HG03571 (cell line): ENCODE data around the gene PXDN.

ENCODE experiments used
- ATAC-seq: cut with Tn5 transposase; IDR thresholded peaks from one replicate; pipeline ENCODE4 v1.9.1; 2021; ENCODE audit not compliant: unreplicated experiment

PXDN gene

DNA sequence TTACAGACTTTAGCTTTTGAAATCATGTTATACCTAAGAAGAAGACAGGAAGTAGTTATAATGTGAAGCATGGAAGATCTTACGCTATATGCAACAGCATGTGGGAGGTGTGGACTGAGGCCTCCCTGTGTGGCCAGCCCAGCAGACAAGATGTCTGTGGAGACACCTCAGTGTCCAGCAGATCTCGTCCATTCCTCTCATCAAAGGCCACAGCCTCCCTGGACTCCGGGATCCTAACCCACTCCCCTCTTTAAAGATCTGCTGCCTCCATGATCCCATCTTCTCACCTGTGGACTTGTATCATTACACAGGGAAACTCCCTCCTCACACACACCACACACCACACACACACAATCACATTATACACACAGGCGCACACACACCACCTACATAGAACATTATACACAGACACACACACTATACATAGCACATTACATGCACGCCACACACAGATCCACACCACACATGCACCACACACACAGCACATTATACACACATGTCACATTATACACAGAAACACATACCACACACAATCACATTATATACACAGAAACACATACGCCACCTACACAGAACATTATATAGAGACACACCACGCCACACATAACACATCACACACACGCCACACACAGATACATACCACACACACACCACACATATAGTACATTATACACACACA, 89.5 kb downstream of the PXDN start:
- ATAC-seq, result no peak

DNA sequence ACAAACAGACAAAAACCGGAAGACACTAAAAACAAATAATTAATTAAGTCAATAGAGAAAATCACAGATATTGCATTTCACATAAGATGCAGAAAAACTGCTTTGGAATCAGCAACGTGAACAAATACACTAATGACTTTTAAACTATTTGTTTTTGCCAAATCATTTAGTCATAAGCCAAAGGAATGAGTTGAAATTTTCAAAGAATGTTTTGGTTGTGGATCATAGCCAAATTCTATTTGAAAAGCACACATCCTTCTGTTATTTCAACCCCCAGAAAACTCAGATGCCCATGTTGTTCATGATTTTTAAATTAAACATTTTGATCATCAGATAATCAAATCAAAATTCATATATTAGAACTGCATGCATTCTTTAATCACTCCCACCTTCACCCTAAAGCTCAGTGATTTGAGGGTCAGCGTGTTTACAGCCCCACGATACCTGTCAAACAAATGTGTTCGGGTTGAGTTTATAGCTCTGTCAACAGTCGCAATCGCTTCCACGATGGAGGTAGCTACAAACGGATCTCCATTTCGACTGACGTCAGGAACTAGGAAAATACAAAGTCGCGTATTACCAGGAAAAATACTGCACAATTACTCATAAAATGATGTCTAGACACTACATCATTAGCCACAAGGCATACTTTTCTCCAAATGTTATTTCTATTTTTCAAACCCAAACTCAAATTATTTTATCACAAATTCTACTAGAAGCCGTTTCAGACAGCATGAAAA, 90.2 kb downstream of the PXDN start:
- no peak for ATAC-seq

DNA sequence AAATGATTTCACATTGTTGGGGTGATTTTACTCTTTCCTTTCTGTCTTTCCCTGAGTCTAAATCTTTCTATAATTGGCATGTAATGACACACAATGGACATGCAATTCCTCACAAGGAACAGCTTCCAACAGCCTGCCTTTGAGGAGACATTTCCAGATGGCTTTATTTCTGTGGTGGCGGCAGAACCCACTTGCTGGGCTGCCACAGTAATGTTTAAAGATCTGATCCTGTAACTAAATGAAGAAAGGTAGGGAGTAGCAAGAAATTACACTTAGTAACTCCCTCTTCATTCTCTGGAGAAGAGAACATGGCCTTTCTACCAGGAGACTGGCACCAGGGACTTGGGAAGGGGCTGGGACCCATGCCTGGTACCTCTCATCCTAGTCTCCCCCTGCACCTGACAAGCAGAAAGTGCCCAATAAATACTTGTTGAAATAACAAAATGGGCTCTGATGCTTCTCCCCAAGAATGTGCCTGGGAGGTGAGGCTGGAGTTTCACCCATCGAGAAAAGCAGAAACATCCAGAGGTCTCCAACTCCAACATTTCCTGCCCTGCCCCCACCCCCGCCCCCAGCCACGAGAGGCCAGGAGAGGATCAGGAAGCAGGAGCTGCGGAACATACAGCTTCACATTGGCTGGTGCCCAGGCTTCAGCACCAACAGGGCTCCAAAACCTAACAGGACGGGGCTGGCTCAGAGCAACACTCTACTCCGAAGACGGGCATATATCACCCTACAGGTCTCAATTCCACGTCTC, 92.1 kb downstream of the PXDN start:
- ATAC-seq, result no peak

DNA sequence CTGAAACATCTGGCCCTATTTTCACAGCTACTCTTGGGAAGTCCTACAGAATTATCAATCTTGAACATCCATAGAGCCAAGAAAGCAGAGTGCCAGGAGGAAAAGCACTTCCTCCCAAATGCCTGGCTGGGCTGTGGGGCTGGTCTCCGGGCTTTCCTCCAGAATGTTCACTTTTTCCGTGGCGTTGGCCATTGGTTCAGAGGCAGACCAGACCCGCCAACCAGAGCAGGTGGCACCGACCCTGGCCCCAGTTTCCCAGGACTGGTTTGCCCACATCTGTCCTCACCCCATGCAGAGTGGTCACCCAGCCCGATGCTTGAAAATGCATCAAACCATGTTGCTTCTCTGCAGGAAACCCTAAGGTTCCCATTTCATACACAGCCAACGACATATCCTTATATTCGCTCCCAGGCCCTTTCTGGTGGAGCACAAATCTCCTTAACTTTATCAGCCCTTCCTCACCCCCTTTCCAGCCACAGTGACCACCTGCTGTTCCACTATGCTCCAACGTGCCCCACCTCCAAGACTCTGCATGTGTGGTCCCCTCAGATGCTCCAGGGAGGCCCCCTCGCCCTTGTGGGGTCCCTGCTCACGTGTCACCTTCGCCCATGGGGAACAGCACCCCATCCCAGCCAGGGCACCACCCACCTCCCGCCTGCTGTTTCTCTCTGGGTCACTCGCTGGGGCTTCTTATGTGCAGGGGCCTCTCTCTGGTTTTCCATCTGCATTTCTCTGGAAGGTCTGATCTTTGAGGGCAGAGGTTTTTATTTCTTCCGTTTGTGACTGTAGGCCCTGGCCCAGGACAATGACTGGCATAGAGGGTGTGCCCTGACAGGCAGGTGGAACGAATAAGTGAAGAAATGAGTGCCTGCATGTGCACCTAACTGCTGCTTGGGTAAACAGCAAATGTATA, 92.9 kb downstream of the PXDN start:
- no peak for ATAC-seq

DNA sequence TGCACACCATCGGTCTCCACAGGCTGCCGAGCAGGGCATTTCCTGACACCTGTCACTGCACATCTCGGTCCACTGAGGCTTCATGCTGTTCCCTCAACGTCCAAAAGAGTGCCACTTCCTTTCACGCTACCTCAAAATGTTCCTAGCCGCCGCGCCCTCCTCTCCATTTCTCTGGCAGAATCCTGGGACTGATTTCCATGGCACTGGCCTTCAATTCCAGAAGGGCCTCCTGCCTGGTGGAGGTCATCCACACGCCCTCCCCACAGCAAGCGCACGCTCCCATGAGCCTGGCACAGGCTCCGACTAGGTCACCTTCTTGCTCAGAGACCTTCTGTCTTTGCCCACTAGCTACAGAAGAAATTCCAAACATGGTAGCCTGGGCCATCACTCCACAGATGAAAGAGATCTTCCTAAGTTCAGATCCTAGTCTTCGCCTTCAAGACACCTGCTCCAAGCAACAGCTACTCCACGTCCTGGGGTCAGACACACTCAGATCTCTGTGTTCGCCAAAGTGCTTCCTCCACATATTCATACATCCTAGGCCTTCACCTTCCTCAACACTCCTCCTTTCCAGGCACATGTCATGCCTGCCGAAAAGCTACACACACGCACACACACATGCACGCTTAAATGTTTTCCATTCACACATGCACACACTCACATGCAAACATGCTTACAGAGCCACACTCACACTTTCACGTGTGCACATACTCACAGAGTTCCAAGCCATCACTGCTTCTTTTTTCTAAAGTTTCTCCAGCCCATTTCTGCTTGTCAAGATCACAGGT, 94.0 kb downstream of the PXDN start:
- ATAC-seq, result no peak

DNA sequence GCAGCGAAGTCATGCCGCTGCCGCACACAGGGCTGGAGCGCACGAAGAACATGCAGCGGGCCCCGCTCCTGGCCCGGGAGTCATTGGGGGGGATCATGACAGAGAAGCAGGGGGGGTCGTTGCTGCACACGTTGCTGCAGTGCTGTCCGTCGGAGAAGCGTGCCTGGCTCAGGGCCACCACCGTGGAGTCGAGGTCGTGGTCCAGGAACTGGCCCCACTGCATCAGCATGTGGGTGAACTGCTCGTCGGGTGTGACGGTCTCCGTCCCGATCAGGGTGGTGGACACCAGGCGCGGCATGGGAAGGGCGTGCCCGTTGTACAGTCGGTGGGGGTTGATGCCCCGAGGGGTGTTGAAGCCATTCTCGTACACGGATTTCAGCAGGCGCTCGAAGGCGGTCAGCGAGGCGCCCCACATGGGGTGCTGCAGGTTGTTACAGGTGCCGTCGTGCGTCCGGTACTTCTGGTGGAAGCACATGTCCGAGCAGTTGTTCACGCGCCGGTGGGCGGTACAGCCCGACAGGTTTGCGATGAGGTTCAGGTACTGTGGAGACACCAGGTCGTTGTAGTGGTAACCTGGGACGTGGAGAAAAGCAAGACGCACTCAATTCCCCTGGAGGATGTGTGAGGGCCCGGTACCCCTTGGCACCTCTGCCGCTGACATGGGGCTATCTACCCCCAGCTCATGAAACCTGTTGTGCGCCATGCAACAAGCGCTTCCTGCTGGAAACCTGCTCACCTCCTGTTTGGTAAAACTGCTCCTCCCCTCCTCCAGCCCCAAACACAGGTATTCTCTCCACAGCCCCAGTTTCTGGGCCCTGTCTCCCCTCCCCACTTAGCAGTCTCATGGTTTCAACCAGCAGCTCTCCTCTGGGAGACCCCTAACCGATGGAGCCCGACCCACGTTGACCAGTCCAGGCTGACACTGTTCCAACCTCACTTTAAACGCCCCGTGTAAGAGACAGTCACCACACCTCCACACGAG, 94.9 kb downstream of the PXDN start:
- no peak for ATAC-seq

DNA sequence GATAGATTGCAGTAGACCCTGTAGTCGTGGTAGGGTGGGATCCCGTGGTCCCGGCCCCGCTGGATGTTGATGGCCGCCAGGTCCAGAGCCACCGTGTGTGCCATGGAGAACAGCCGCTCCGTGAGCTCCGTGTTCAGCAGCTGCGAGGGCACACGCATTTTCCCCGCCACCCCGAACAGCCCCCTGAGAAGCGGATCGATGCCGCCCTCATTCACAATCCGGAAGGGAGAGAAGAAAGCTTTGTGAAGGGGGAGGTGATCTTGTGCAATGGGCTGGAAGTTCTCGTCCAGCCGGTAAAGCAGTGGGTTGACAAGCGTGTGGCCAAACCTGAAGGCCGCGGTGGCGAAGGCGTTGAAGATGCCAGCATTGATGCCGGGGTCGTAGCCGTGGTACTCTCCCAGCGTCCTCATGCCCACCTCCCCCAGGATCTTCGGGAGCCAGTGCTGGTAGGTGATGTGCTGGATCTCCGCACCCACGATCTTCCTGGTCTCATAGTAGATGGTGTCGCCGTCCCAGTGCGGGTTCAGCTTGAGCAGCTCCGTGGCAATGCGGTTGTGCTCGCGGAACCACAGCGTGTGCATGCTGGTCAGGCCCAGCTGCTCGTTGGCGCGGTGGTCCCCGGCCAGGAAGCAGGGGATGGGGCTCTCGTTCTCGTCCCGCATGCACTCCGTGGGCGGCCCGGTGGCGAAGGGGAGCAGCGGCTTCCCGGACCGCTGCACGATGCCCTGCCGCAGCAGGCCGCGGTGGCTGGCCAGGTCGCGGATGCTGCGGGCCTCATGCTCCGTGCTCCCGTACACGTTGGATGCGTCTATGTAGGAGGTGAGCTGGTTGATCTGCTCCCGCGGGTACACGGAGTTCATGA, 95.8 kb downstream of the PXDN start:
- no peak for ATAC-seq

DNA sequence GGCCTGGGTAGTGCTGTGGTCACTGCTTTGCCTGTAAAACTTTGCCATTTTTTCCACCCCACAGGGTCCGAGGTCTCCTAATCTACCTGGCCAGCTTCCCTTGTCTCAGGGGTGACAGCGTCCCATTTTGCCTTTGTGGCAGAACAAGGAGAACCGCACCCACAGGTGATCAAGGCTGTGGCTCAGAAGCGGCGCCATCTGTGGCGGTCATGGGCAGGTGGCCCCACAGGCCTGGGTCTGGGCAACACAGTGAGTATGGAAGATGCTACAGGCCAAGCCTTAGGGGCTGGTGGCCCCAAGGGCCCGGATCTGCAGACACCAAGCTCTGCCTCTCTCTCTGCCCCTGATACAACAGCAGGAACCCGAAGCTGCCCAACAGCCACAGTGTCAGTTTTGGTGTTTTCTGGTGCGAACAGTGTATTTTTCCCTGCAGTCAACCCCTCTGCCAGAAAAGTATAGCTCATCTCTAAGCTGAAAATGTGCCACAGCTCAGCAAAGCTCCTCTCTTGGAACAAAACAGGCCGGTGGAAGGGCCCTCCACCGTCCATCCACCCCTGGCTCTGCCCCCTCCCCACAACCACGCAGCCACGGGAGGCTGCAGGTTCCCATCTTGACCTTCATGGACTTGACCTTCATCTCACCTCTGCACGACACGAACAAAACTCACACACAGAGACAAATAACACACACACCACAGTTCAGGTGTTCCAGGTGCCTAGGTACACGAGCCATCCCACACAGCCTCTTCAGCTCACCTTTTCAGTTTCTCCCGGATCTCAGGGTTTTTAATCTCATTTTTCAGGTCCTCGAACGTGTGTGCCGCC, 96.7 kb downstream of the PXDN start:
- ATAC-seq, result no peak

DNA sequence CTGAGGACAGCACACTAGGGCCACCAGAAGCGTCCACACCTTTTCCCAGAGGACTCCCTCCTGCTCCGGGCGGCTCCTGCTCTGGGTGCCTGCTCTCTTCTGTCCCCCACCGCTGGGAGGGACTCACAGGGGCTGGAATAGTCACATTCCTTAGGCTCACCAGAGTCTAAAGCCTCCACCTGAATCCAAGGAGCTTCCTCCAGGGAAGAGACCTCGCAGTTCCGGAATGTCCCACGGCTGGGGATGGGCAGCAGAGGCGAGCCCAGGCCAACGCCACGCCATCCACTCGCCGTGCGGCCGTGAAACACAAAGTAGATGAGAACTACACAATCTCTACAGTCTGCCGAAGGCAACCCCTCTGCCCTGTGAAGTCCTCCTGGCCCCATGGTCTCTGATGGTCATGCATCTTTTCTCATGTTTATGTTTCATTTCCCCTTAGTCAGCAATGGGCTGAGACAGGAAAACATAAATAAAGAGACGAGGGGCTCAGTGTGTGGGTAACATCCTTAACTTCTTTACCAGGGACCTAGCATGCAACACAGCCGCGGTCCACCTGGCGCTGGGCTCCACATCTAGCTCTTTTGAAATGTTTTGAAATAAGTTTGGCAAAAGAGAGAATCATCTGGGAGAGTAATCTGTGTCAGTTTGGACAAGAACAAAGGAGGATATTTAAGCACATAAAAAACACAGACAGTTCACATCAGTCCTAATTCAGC, 98.4 kb downstream of the PXDN start:
- no peak for ATAC-seq

DNA sequence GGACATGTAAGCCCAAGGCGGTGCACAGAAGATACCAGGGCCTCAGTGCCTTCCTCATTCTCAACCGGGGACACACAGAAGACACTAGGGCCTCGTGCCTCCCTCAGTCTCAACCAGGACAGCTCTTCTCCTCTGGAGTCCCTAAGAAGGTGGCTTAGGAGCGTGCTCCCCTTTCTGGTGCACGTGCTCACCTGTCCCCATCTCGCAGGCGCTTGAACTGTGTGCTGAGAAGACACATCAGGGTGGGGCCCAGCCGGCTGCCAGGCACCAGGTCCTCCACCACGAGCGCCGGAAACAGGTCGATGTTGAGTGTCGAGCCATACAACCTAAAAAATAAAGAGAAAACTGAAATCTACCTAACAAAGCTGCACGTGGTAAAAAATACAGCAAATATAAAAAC, 99.9 kb downstream of the PXDN start:
- ATAC-seq, result no peak

DNA sequence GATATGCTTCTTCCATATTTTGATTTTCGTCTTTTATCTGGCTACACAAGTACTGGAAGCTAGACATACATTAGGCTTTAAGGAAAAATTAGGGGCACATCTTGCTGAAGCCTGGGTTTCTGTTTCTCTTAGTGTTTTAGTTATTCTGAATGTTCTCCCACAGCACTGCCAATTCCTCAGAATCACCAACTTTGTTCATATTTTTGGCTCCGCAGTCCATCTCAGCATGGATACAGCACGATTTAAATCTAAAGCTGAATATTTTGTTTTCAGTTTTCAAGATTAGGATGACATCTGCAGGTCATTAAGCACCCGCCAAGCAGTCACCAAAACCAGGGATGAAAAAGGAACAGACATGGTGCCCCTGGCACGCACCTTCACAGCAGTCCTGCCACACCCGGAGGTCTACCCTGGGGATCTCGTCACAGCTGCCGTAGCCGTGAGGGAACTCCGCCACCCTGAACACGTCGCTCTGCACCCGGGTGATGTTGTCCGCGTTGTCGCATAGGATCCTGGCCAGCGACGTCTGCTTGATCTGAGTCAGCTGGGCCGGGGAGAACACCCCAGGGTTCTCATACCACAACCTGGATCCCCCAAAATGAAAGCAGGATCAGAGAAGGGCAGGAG, 101.2 kb downstream of the PXDN start:
- no peak for ATAC-seq

DNA sequence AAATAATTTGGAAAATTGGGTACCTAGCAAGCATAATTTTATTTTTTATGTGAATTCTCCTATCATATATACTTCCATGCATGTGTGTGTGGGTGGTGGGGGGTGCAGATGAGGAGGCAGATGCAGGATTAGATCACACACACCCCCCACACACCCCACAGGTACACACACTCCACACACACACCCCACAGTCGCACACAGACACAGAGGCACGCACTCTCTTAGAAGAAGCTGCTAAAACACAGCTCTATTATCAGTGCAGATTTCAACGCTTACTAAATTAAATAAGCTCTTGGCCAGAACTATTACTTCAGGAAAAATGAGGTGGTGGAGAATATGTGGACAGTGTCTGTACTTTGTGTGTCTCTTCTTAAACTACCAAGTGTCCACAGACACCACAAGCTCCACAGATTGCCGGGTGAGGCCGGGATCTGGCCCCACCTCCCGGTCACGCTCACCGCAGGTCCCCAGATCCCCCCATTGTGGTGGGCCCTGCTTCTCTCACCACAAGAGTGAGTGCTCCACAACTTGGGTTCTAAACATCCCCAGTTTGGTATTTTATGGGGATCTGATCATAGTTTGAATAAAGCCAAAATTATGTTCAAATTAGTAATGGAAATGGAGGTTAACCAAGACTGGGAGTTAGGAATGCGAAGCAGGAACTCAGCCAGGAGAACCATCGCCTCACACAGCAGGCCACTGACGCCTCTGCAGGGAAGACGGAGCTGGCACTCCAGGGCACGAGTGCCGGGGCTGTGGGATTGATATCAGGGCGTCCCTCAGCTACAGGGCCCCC, 102.1 kb downstream of the PXDN start:
- ATAC-seq, result no peak

DNA sequence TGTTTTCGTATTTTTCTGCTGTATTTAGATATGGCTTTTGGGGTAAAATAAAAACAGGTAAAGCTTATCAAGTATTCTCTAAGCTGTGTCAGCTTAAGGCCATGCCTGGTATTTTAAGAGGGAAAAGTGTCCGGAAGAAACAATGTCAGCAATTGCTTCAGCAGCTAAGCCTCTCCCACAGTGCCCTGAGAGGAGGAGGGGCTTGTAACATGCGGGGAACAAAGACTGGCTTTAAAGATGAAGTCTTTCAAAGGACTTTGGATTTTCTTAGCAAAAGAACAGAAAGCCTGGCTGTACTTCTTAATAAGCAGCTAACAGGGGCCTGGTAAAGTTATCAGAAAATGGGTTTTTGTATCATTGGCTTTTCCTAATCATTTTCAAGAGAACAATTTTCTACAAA, 102.8 kb downstream of the PXDN start:
- no peak for ATAC-seq

DNA sequence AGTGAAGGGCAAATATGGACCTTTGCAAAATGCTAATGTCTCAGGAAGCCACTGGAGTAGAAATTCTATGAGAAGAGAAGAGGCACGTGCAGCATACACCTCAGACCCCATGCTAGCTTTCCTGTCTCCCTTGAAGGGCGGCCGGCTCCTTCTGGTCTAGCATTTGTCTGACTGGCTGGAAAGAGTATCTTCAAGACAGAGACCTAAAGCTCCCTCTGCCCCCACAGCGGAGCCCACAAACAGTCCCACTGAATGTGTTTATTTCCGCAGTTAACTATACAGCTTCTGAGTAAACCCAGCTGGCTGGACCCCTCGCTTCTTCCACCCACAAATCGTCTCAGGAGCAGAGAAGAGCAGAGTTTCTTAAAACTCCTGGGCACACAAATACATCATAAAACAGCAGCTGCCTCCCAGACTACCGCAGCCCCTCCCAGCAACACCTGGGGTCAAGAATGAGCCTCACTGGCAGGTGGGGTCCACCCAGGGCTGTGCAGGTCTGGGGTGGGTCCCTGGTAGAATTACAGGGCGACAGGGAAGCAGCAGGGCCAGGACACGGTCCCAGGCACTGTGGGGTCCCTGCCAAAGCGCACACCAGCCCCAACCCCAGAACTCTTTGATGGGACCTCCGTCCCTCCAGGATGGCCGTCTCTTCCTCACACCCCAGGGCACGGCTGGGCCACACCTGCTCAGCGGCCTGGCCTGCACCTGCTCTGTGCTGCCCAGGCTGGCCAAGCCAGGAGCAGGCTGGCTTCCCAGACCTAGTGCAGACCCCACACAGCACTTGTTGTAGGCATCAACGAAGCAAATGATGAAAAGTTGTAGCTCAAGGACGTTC, 103.8 kb downstream of the PXDN start:
- ATAC-seq, result no peak
